ENCODE measurements around the gene TMEM120B. TPM values are rescaled to one million over a fixed set of nuclear protein-coding genes. Genes with fewer than 3 reads are reported as not detected.
A peak's percentile ranks its signal among the peaks of the same experiment; 100 is the strongest.

TMEM120B gene
- total RNA-seq, 3 donors from 2014 or later = 5.4 to 8.2 (median 6.1) TPM

DNA sequence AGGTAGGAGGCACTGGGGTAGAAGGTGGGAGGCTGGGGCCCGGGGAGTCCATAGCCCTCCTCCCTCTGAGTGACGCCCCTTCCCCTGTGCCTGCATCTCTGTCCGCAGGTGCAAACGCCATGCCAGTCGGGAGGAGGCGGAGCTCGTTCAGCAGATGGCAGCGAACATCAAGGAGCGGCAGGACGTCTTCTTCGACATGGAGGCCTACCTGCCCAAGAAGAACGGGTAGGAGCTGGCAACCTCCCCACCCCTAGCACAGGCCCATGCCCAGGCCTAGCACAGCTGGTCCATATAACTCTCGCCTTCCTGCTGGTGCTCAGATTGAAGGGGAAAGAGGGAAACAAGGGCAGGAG lies 35.6 kb downstream of the TMEM120B start:
- H3K36me3 ChIP-seq = no peaks in the 10 kb centered on the region
- peak overlapping the region in 1 of 2 donors; percentile 74 for H3K27ac ChIP-seq
- TF ChIP-seq POLR2A (IDR thresholded peaks at IDR 0.05) = no peak
- TF ChIP-seq POLR2AphosphoS5 (IDR thresholded peaks at IDR 0.05) = no peak
- TF ChIP-seq, protein P1, sequence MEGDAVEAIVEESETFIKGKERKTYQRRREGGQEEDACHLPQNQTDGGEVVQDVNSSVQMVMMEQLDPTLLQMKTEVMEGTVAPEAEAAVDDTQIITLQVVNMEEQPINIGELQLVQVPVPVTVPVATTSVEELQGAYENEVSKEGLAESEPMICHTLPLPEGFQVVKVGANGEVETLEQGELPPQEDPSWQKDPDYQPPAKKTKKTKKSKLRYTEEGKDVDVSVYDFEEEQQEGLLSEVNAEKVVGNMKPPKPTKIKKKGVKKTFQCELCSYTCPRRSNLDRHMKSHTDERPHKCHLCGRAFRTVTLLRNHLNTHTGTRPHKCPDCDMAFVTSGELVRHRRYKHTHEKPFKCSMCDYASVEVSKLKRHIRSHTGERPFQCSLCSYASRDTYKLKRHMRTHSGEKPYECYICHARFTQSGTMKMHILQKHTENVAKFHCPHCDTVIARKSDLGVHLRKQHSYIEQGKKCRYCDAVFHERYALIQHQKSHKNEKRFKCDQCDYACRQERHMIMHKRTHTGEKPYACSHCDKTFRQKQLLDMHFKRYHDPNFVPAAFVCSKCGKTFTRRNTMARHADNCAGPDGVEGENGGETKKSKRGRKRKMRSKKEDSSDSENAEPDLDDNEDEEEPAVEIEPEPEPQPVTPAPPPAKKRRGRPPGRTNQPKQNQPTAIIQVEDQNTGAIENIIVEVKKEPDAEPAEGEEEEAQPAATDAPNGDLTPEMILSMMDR (IDR thresholded peaks at IDR 0.05) = no peak
- H3K4me3 ChIP-seq = no peak overlapping the region
- intact Hi-C loops (cut with DNase I; ENCODE audit: low total_unique reads) = no loop called here
- no peaks in the 10 kb centered on the region for H3K27me3 ChIP-seq
- no peak for DNase-seq (ENCODE audit: low spot score in 2 of 2)
- no peaks in the 10 kb centered on the region for H3K9me3 ChIP-seq
- no peaks in the 10 kb centered on the region for H3K4me1 ChIP-seq

DNA sequence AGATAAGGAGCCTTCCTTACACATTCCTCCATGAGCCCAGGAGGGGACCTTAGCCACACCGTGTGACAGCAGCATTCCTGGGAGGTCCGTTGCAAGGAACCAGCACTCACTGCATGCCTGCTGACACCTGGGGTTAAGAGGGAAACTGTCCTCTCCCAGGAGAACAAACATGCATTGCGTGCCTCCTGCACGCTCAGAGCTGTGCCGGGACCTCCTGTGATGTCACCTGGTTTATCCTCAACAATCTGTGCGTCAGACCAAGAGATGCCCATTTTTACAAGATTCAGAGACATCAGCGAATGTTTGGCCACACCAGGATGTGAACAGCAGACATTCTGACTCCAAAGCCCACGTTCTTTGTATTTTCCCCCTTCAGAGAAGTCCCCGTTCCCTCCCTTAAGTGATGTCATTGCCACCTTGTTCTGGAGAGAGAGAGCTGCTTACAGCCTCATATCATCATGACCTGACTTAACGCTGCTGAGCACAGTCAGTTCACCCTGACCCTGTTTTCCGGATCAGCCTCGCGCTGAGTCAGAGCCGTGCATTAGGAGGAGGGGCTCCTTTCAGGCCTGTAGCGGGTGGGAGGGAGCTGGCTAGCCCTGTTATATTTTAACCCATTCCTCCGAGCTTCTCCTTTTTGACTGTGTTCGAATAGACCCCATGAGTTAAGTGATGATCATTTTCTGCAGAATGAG lies 36.2 kb downstream of the TMEM120B start:
- Histone ChIP-seq H3K36me3 (no peaks in the 10 kb centered on the region), H3K4me3 (no peak overlapping the region), H3K27me3 (no peaks in the 10 kb centered on the region), H3K27ac (peak overlapping the region; percentile 53 to 74), H3K9me3 (no peaks in the 10 kb centered on the region), H3K4me1 (no peaks in the 10 kb centered on the region)
- TF ChIP-seq, protein P1 (IDR thresholded peaks at IDR 0.05) = no peak
- no peak for TF ChIP-seq POLR2A (IDR thresholded peaks at IDR 0.05)
- no peak for TF ChIP-seq POLR2AphosphoS5 (IDR thresholded peaks at IDR 0.05)
- intact Hi-C loops (cut with DNase I; ENCODE audit: low total_unique reads) = no loop called here
- DNase-seq (ENCODE audit: low spot score in 2 of 2) = no peak

DNA sequence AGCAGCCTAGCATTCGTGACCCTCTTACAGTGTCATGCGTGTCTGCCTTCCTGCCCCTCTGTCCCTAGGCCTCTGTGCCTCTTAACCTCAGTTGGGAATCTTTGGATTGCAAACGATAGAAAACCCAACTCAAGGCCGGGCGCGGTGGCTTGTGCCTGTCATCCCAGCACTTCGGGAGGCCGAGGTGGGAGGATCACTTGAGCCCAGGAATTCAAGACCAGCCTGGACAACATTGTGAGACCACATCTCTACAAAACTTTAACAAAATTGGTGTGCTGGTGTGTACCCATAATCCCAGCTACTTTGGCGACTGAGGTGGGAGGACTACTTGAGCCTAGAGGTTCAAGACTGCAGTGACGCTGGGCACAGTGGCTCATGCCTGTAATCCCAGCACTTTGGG lies 36.7 kb downstream of the TMEM120B start:
- no peak for DNase-seq (ENCODE audit: low spot score in 2 of 2)
- no peaks in the 10 kb centered on the region for H3K4me1 ChIP-seq
- no peaks in the 10 kb centered on the region for H3K36me3 ChIP-seq
- intact Hi-C loops (cut with DNase I; ENCODE audit: low total_unique reads) = no loop called here
- no peak for TF ChIP-seq POLR2AphosphoS5 (IDR thresholded peaks at IDR 0.05)
- TF ChIP-seq, protein P1 (IDR thresholded peaks at IDR 0.05) = no peak
- TF ChIP-seq POLR2A (IDR thresholded peaks at IDR 0.05) = no peak
- H3K27ac ChIP-seq = peak overlapping the region in 1 of 2 donors; percentile 74
- H3K27me3 ChIP-seq = no peaks in the 10 kb centered on the region
- H3K4me3 ChIP-seq = no peak overlapping the region
- no peaks in the 10 kb centered on the region for H3K9me3 ChIP-seq

DNA sequence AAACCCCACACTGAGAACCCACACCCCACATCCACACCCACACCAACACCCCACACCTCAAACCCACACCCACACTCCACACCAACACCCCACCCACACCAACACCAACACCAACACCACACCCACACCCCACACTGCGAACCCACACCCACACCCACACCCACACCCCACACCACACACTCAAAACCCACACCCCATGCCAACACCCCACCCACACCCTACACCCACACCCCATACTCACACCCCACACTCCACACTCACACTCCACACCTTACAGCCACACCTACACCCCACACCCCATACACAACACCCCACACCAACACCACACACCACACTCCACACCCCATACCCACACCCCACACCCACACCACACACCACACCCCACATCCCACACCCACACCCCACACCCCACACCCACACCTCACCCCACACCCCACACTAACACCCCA lies 38.0 kb downstream of the TMEM120B start:
- no peaks in the 10 kb centered on the region for H3K9me3 ChIP-seq
- intact Hi-C loops (cut with DNase I; ENCODE audit: low total_unique reads) = no loop called here

DNA sequence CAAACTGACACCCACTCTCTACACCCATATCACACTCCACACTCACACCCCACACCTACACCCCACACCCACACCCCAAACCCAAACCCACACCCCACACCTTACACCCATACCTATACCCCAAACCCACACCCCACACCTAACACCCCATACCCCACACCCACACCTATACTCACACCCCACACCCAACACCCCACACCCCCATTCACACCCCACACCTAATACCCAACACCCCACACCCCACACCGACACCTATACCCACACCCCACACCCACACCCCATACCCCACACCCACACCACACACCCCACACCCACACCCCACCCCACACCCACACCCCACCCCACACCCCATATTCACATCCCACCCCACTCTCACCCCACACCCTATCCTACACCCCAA lies 38.5 kb downstream of the TMEM120B start:
- Histone ChIP-seq H3K4me1 (no peaks in the 10 kb centered on the region), H3K4me3 (no peak overlapping the region), H3K36me3 (no peaks in the 10 kb centered on the region), H3K9me3 (no peaks in the 10 kb centered on the region), H3K27ac (no peak overlapping the region), H3K27me3 (no peaks in the 10 kb centered on the region)
- no peak for DNase-seq (ENCODE audit: low spot score in 2 of 2)
- intact Hi-C loops (cut with DNase I; ENCODE audit: low total_unique reads) = no loop called here
- TF ChIP-seq, protein P1 (IDR thresholded peaks at IDR 0.05) = no peak
- TF ChIP-seq POLR2AphosphoS5 (IDR thresholded peaks at IDR 0.05) (no peak), POLR2A (IDR thresholded peaks at IDR 0.05) (no peak)

More for the DNA sequence above, 38.0 kb downstream of the TMEM120B start:
- H3K4me1 ChIP-seq = no peaks in the 10 kb centered on the region
- no peak for TF ChIP-seq POLR2AphosphoS5 (IDR thresholded peaks at IDR 0.05)
- no peaks in the 10 kb centered on the region for H3K36me3 ChIP-seq
- no peak overlapping the region for H3K4me3 ChIP-seq
- no peaks in the 10 kb centered on the region for H3K27me3 ChIP-seq
- DNase-seq (ENCODE audit: low spot score in 2 of 2) = no peak
- no peak overlapping the region for H3K27ac ChIP-seq

Data from breast epithelium (tissue), 4 donors.